IMR-90 (cell line): ENCODE data around the gene MRC1. TPM values are rescaled to one million over a fixed set of nuclear protein-coding genes. Genes with fewer than 3 reads are reported as not detected.

Experiments
- ATAC-seq: fragments of 200-7000 bp; cut with Tn5 transposase; 2 replicates; pipeline ENCODE4 v1.9.1; 2020; ENCODE audit warnings: low read depth, mild to moderate bottlenecking, moderate library complexity
- BruUV-seq: library from RNA; stranded (reverse); fragments of 400-500 nt; replicated peaks from 2 replicates; lab custom pipeline; 2021; lab: Mats Ljungman, UMichigan
- CTCF ChIA-PET: fragments of 300-600 bp; formaldehyde crosslinking; extraction: SDS; loops from one replicate; lab custom pipeline; 2021; ENCODE audit warnings: antibody characterized with exemption; lab: Yijun Ruan, JAX
- POLR2A ChIA-PET: fragments of 300-600 bp; sonication (Branson Sonifier 250); formaldehyde crosslinking; loops from one replicate; lab custom pipeline; 2022; ENCODE audit warnings: antibody characterized with exemption; ENCODE audit not compliant: unreplicated experiment; lab: Charles Lee
- DNase-seq: peaks from one replicate; pipeline ENCODE4 v3.0.0; 2013
- H2AFZ ChIP-seq: replicated peaks from 2 replicates; pipeline ENCODE3; 2013; ENCODE audit warnings: low read length, mild to moderate bottlenecking; ENCODE audit not compliant: poor library complexity
- H2AK5ac ChIP-seq: 2 replicates; pipeline ENCODE4 v1.6.1; 2013; ENCODE audit warnings: low read depth, low read length, inconsistent platforms
- H2AK9ac ChIP-seq: replicated peaks from 2 replicates; pipeline ENCODE3; 2013; ENCODE audit warnings: mild to moderate bottlenecking, low read depth, low read length, moderate library complexity; ENCODE audit not compliant: poor library complexity
- H2BK120ac ChIP-seq: 2 replicates; pipeline ENCODE4 v1.6.1; 2013; ENCODE audit warnings: low read depth, low read length, inconsistent platforms
- H2BK15ac ChIP-seq: 3 replicates; pipeline ENCODE4 v1.6.1; 2013; ENCODE audit warnings: low read depth, low read length, inconsistent platforms
- H2BK20ac ChIP-seq: 2 replicates; pipeline ENCODE4 v1.6.1; 2013; ENCODE audit warnings: low read depth, mild to moderate bottlenecking, inconsistent platforms, low read length, moderate library complexity
- H2BK5ac ChIP-seq: 2 replicates; pipeline ENCODE4 v1.6.1; 2013; ENCODE audit warnings: mild to moderate bottlenecking, low read depth, low read length, inconsistent platforms; ENCODE audit not compliant: poor library complexity, severe bottlenecking
- H3K14ac ChIP-seq: replicated peaks from 2 replicates; pipeline ENCODE4 v1.6.1; 2013; ENCODE audit warnings: low read depth, low read length, inconsistent platforms
- H3K18ac ChIP-seq: 2 replicates; pipeline ENCODE4 v1.6.1; 2013; ENCODE audit warnings: low read depth, low read length, control low read depth
- H3K23ac ChIP-seq: 2 replicates; pipeline ENCODE4 v1.6.1; 2013; ENCODE audit warnings: low read depth, low read length, inconsistent platforms
- H3K27ac ChIP-seq: 2 replicates; pipeline ENCODE4 v1.5.1; 2013; ENCODE audit warnings: mild to moderate bottlenecking, control low read depth, low read length; ENCODE audit not compliant: insufficient read depth
- H3K27me3 ChIP-seq: 2 replicates; pipeline ENCODE4 v1.6.1; 2013; ENCODE audit warnings: low read length; ENCODE audit not compliant: control insufficient read depth, insufficient read depth
- H3K36me3 ChIP-seq: 2 replicates; pipeline ENCODE4 v1.6.1; 2013; ENCODE audit warnings: low read length, mixed read lengths; ENCODE audit not compliant: control insufficient read depth, insufficient read depth
- H3K4ac ChIP-seq: 2 replicates; pipeline ENCODE4 v1.6.1; 2013; ENCODE audit warnings: low read depth, low read length, inconsistent platforms
- H3K4me1 ChIP-seq: 2 replicates; pipeline ENCODE4 v1.6.1; 2013; ENCODE audit warnings: low read length, mixed read lengths; ENCODE audit not compliant: control insufficient read depth, insufficient read depth
- H3K4me2 ChIP-seq: 2 replicates; pipeline ENCODE4 v1.6.1; 2013; ENCODE audit warnings: low read depth, mild to moderate bottlenecking, control low read depth, low read length, moderate library complexity
- H3K4me3 ChIP-seq: 2 replicates; pipeline ENCODE4 v1.5.1; 2013; ENCODE audit warnings: low read depth, mild to moderate bottlenecking, control low read depth, low read length, moderate library complexity; ENCODE audit not compliant: insufficient read depth
- H3K56ac ChIP-seq: 2 replicates; pipeline ENCODE4 v1.6.1; 2013; ENCODE audit warnings: low read length, inconsistent platforms; ENCODE audit not compliant: insufficient read depth; ENCODE audit errors: extremely low read depth
- H3K79me1 ChIP-seq, 2 experiments: 2 replicates each; pipeline ENCODE4 v1.6.1; 2013; ENCODE audit warnings: low read length in 2 of 2, inconsistent platforms in 1 of 2, low read depth in 1 of 2
- H3K9ac ChIP-seq: 2 replicates; pipeline ENCODE4 v1.6.1; 2013; ENCODE audit warnings: low read depth, low read length, control low read depth
- H3K9me1 ChIP-seq: 2 replicates; pipeline ENCODE4 v1.6.1; 2013; ENCODE audit warnings: low read length, inconsistent platforms; ENCODE audit not compliant: insufficient read depth
- H3K9me3 ChIP-seq: 2 replicates; pipeline ENCODE4 v1.6.1; 2013; ENCODE audit warnings: low read length; ENCODE audit not compliant: control insufficient read depth, insufficient read depth
- H4K20me1 ChIP-seq: 2 replicates; pipeline ENCODE4 v1.6.1; 2013; ENCODE audit warnings: low read length, inconsistent platforms; ENCODE audit not compliant: insufficient read depth
- H4K5ac ChIP-seq: 2 replicates; pipeline ENCODE4 v1.6.1; 2013; ENCODE audit warnings: mild to moderate bottlenecking, low read depth, low read length, control low read depth
- H4K8ac ChIP-seq, 2 experiments: 2 replicates each; pipeline ENCODE4 v1.6.1; 2013; ENCODE audit warnings: low read depth in 2 of 2, low read length in 2 of 2, control low read depth in 1 of 2, inconsistent platforms in 1 of 2
- H4K91ac ChIP-seq: 2 replicates; pipeline ENCODE4 v1.6.1; 2013; ENCODE audit warnings: low read depth, low read length, inconsistent platforms; ENCODE audit not compliant: insufficient read depth
- BHLHE40 ChIP-seq: fragments of 150-350 bp; IDR thresholded peaks from 2 replicates; pipeline ENCODE4 v1.6.1; 2016; ENCODE audit warnings: mild to moderate bottlenecking, low read depth, low read length
- CEBPB ChIP-seq: IDR thresholded peaks from 2 replicates; pipeline ENCODE4 v1.6.1; 2012; ENCODE audit warnings: low read depth, low read length, improper control_type of control experiment
- CHD1 ChIP-seq: IDR thresholded peaks from 2 replicates; pipeline ENCODE4 v1.6.1; 2012; ENCODE audit warnings: low read depth, low read length, improper control_type of control experiment
- CTCF ChIP-seq: conservative IDR thresholded peaks from 2 replicates; pipeline ENCODE4 v1.5.1; 2012; ENCODE audit warnings: mild to moderate bottlenecking, low read depth, low read length, improper control_type of control experiment
- FOS ChIP-seq: fragments of 150-350 bp; IDR thresholded peaks from 2 replicates; pipeline ENCODE4 v1.6.1; 2016; ENCODE audit warnings: low read depth, low read length
- MAFK ChIP-seq: IDR thresholded peaks from 2 replicates; pipeline ENCODE4 v1.6.1; 2012; ENCODE audit warnings: low read depth, low read length, improper control_type of control experiment
- MXI1 ChIP-seq: IDR thresholded peaks from 2 replicates; pipeline ENCODE4 v1.6.1; 2012; ENCODE audit warnings: low read depth, mild to moderate bottlenecking, low read length, moderate library complexity, borderline replicate concordance
- NFE2L2 ChIP-seq: fragments of 150-350 bp; IDR thresholded peaks from 2 replicates; pipeline ENCODE4 v1.6.1; 2016; ENCODE audit warnings: low read depth, mild to moderate bottlenecking, low read length
- RCOR1 ChIP-seq: IDR thresholded peaks from 2 replicates; pipeline ENCODE4 v1.6.1; 2012; ENCODE audit warnings: mild to moderate bottlenecking, low read length, improper control_type of control experiment; ENCODE audit not compliant: insufficient replicate concordance
- SMC3 ChIP-seq: fragments of 150-350 bp; IDR thresholded peaks from 2 replicates; pipeline ENCODE4 v1.6.1; 2016; ENCODE audit warnings: low read depth, mild to moderate bottlenecking, antibody characterized with exemption, low read length, moderate library complexity
- WGBS, 2 experiments: methylation state at CpG; one replicate each; pipeline versions ENCODE4 v1.1.5 to v1.1.7; 2013; ENCODE audit warnings: missing lambda C conversion rate in 2 of 2; ENCODE audit not compliant: insufficient read length in 1 of 2; ENCODE audit errors: extremely low coverage in 2 of 2; 5-methylcytosine and 5-hydroxymethylcytosine counted together
- dilution Hi-C: fragments of 300-500 bp; cut with HindIII; formaldehyde crosslinking; loops from one replicate; pipeline ENCODE4 v1.14.3; 2018; ENCODE audit warnings: low sequenced_read_pairs; ENCODE audit not compliant: unreplicated experiment
- in situ Hi-C: fragments of 300-500 bp; cut with MboI; formaldehyde crosslinking; loops from 3 replicates; pipeline ENCODE4 v1.14.3; 2019; ENCODE audit warnings: low sequenced_read_pairs, inconsistent platforms, mixed read lengths
- intact Hi-C: fragments of 100-400 bp; cut with micrococcal nuclease; formaldehyde crosslinking; loops from 2 replicates; pipeline ENCODE4 v1.10.0; 2022
- polyA plus RNA-seq, 3 experiments: library from polyadenylated mRNA; depleted of rRNA; stranded (reverse); fragments of >200 nt; gene quantifications; 2 replicates each; pipeline ENCODE4 v1.2.3, GENCODE V29; 2012; ENCODE audit warnings: low replicate concordance in 1 of 3
- total RNA-seq: library from RNA; depleted of rRNA; stranded (reverse); fragments of >200 nt; gene quantifications from 2 replicates; pipeline ENCODE4 v1.2.3, GENCODE V29; 2012
- TF ChIP-seq, protein P1 (sequence below): fragments of 150-350 bp; IDR thresholded peaks from 2 replicates; pipeline ENCODE4 v1.6.1; 2016; ENCODE audit warnings: low read depth, mild to moderate bottlenecking, low read length, moderate library complexity, borderline replicate concordance
- TF ChIP-seq, protein P2 (sequence below): fragments of 150-350 bp; IDR thresholded peaks from 2 replicates; pipeline ENCODE4 v1.6.1; 2017; ENCODE audit warnings: mild to moderate bottlenecking, antibody characterized with exemption, low read length, low read depth

Gene MRC1
- total and polyA plus RNA-seq, 2 of the 4 experiments (the other 2 are of a cell fraction): not detected

DNA sequence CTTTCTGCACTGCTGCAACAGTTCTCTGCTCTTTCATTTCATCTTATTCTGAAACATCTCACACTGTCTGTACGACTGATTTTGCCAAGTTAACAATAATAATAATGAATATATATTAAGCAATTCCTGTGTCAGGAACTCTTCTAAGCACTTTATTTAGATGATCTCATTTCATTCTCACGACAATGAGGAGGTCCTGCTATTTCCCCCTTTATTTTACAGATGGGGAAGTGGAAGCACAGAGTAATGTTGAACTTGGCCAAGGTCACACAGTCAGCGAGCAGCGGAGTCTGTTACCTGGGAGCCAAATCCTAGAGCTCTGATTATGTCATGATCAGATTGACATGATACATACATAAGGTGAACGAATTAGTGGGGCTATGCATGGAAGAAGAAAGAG, 5.8 kb downstream of the MRC1 start:
- H3K9me1 ChIP-seq: no peaks in the 10 kb centered on the region
- 82% methylated on average over 2 of the region's 5 CpGs; no CpG with 5 or more reads in 1 of the 2 experiments for WGBS, 2 experiments
- H3K4me3 ChIP-seq: no peak overlapping the region
- H3K79me1 ChIP-seq: no peaks in the 10 kb centered on the region
- no peak overlapping the region for H3K4ac ChIP-seq
- ATAC-seq (no peak), DNase-seq (no peak)
- no TSS peak for BruUV-seq
- no peak overlapping the region for H2AFZ ChIP-seq
- H3K36me3 ChIP-seq: no peaks in the 10 kb centered on the region
- H2AK5ac ChIP-seq: no peak overlapping the region
- TF ChIP-seq NFE2L2: no peak
- TF ChIP-seq, protein P1, sequence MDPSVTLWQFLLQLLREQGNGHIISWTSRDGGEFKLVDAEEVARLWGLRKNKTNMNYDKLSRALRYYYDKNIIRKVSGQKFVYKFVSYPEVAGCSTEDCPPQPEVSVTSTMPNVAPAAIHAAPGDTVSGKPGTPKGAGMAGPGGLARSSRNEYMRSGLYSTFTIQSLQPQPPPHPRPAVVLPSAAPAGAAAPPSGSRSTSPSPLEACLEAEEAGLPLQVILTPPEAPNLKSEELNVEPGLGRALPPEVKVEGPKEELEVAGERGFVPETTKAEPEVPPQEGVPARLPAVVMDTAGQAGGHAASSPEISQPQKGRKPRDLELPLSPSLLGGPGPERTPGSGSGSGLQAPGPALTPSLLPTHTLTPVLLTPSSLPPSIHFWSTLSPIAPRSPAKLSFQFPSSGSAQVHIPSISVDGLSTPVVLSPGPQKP: no peak
- no peak for TF ChIP-seq MAFK
- TF ChIP-seq BHLHE40: no peak
- no peak for TF ChIP-seq MXI1
- no peak for TF ChIP-seq CTCF
- TF ChIP-seq RCOR1: no peak
- TF ChIP-seq SMC3: no peak
- TF ChIP-seq CEBPB: no peak
- TF ChIP-seq, protein P2, sequence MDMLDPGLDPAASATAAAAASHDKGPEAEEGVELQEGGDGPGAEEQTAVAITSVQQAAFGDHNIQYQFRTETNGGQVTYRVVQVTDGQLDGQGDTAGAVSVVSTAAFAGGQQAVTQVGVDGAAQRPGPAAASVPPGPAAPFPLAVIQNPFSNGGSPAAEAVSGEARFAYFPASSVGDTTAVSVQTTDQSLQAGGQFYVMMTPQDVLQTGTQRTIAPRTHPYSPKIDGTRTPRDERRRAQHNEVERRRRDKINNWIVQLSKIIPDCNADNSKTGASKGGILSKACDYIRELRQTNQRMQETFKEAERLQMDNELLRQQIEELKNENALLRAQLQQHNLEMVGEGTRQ: no peak
- no peak for TF ChIP-seq FOS
- TF ChIP-seq CHD1: no peak
- H4K8ac ChIP-seq: no peak overlapping the region
- H4K5ac ChIP-seq: no peak overlapping the region
- no peak overlapping the region for H3K14ac ChIP-seq
- no peak overlapping the region for H3K23ac ChIP-seq
- intact Hi-C loops (no loop called here), dilution Hi-C loops (no loop called here), in situ Hi-C loops (no loop called here)
- H2AK9ac ChIP-seq: no peak overlapping the region
- no peaks in the 10 kb centered on the region for H3K9me3 ChIP-seq
- no peak overlapping the region for H3K9ac ChIP-seq
- H3K27me3 ChIP-seq: peaks cover 6% of the 10 kb centered on the region
- no peak overlapping the region for H4K91ac ChIP-seq
- no peak overlapping the region for H2BK15ac ChIP-seq
- H2BK5ac ChIP-seq: no peak overlapping the region
- H3K4me1 ChIP-seq: no peaks in the 10 kb centered on the region
- ChIA-PET POLR2A (no interaction called here), CTCF (no interaction called here)
- H3K18ac ChIP-seq: no peak overlapping the region
- H4K20me1 ChIP-seq: no peaks in the 10 kb centered on the region
- H2BK120ac ChIP-seq: no peak overlapping the region
- no peak overlapping the region for H3K27ac ChIP-seq
- H3K4me2 ChIP-seq: no peak overlapping the region
- H2BK20ac ChIP-seq: no peak overlapping the region
- no peak overlapping the region for H3K56ac ChIP-seq
